Stimulated activated CD4-positive, alpha-beta T cell treated with anti-CD3 and anti-CD28 coated beads, Interleukin-2, amount 100 ng/mL, for 48 hours (primary cell): ENCODE results near the gene BUB1B.

ENCODE experiments used
- DNase-seq, 2 donors: peaks; one replicate each; pipeline ENCODE4 v3.0.0-alpha.2; 2020

Gene BUB1B

GRCh38 chr15:40192942-40193341 lies 32.1 kb downstream of the BUB1B start:
- DNase-seq = no peak

GRCh38 chr15:40197434-40197833 lies 36.6 kb downstream of the BUB1B start:
- DNase-seq = no peak

GRCh38 chr15:40198355-40199085 lies 37.7 kb downstream of the BUB1B start:
- DNase-seq = no peak

GRCh38 chr15:40204100-40204499 lies 43.2 kb downstream of the BUB1B start:
- DNase-seq = no peak

GRCh38 chr15:40217166-40217824 lies 56.4 kb downstream of the BUB1B start:
- peak; percentile 18 to 40 for DNase-seq

- DNase-seq = no peak
Observed at GRCh38 chr15:40219801-40220200, 58.9 kb downstream of the BUB1B start.

- no peak for DNase-seq
Observed at GRCh38 chr15:40222131-40222530, 61.3 kb downstream of the BUB1B start.

GRCh38 chr15:40226736-40227135 lies 65.9 kb downstream of the BUB1B start:
- DNase-seq = no peak

- no peak for DNase-seq
Observed at GRCh38 chr15:40229316-40229715, 68.4 kb downstream of the BUB1B start.

GRCh38 chr15:40229956-40230355 lies 69.1 kb downstream of the BUB1B start:
- DNase-seq = no peak

GRCh38 chr15:40232625-40233070 lies 71.8 kb downstream of the BUB1B start:
- no peak for DNase-seq

- no peak for DNase-seq
Observed at GRCh38 chr15:40233727-40234577, 73.1 kb downstream of the BUB1B start.

- no peak for DNase-seq
Observed at GRCh38 chr15:40234783-40235182, 73.9 kb downstream of the BUB1B start.

GRCh38 chr15:40235201-40235885 lies 74.5 kb downstream of the BUB1B start:
- DNase-seq = no peak

- DNase-seq = peak; percentile 24 to 41
Observed at GRCh38 chr15:40238532-40239403, 77.9 kb downstream of the BUB1B start, which contains the start of gene PAK6. PAK6 (plus strand) TSS chr15:40239063; CDS start chr15:40264786, 25,723 bp downstream.

GRCh38 chr15:40239404-40239692 lies 78.5 kb downstream of the BUB1B start:
- DNase-seq = no peak

- DNase-seq = no peak
Observed at GRCh38 chr15:40239693-40240618, 79.1 kb downstream of the BUB1B start.

GRCh38 chr15:40240619-40241221 lies 79.9 kb downstream of the BUB1B start:
- DNase-seq = no peak

- DNase-seq = no peak
Observed at GRCh38 chr15:40241269-40242212, 80.7 kb downstream of the BUB1B start.
